HCT116 (cell line): Measurements from ENCODE around the gene WLS.

Experiments
- ATF3 ChIP-seq: IDR thresholded peaks from 2 replicates; pipeline ENCODE4 v1.6.1; 2012
- CBX3 ChIP-seq: IDR thresholded peaks from 2 replicates; pipeline ENCODE4 v1.6.1; 2012; ENCODE audit warnings: low read depth
- CTCF ChIP-seq, 3 experiments: fragments of 200-600 bp in 1 of 3; sonication (generic) in 1 of 3; IDR thresholded peaks in 2 of 3; conservative IDR thresholded peaks in 1 of 3; 2 replicates each; pipeline ENCODE4 v1.5.1; 2012 to 2017; ENCODE audit warnings: low read depth in 2 of 3, low read length in 2 of 3, antibody characterized with exemption in 1 of 3, borderline replicate concordance in 1 of 3, control low read depth in 1 of 3, mild to moderate bottlenecking in 1 of 3, mixed read lengths in 1 of 3, mixed run types in 1 of 3, moderate library complexity in 1 of 3; ENCODE audit not compliant: insufficient read depth in 1 of 3
- ELF1 ChIP-seq: IDR thresholded peaks from 2 replicates; pipeline ENCODE4 v1.6.1; 2012; ENCODE audit warnings: low read depth, borderline replicate concordance
- EZH2 ChIP-seq: fragments of 200-600 bp; sonication (generic); IDR thresholded peaks from 2 replicates; pipeline ENCODE4 v1.6.1; 2017; ENCODE audit warnings: antibody characterized with exemption, mixed run types
- FOSL1 ChIP-seq: IDR thresholded peaks from 2 replicates; pipeline ENCODE4 v1.6.1; 2012; ENCODE audit warnings: low read depth
- MAX ChIP-seq: IDR thresholded peaks from 2 replicates; pipeline ENCODE4 v1.6.1; 2012
- POLR2A ChIP-seq: IDR thresholded peaks from 2 replicates; pipeline ENCODE4 v1.7.0; 2011; ENCODE audit warnings: borderline replicate concordance; ENCODE audit not compliant: insufficient read depth, insufficient read length; ENCODE audit errors: extremely low read depth
- POLR2AphosphoS5 ChIP-seq: IDR thresholded peaks from 2 replicates; pipeline ENCODE4 v1.6.1; 2011; ENCODE audit warnings: mild to moderate bottlenecking, low read depth, low read length, moderate library complexity
- SRF ChIP-seq: IDR thresholded peaks from 2 replicates; pipeline ENCODE4 v1.6.1; 2012; ENCODE audit warnings: low read depth
- TCF7L2 ChIP-seq: IDR thresholded peaks from 2 replicates; pipeline ENCODE4 v1.7.0; 2011; ENCODE audit warnings: borderline replicate concordance, inconsistent platforms; ENCODE audit not compliant: insufficient read depth, insufficient read length; ENCODE audit errors: extremely low read depth
- ZFX ChIP-seq: fragments of 450-650 bp; IDR thresholded peaks from 2 replicates; pipeline ENCODE4 v1.6.1; 2017

GRCh38 chr1:68225781-68226180, 6.5 kb downstream of the WLS start:
- TF ChIP-seq ELF1: no peak
- no peak for TF ChIP-seq CTCF (IDR thresholded peaks at IDR 0.05 in 2 of 3, conservative IDR thresholded peaks at IDR 0.05 in 1 of 3; ENCODE audit: borderline replicate concordance in 1 of 3, insufficient read depth in 1 of 3, low read depth in 2 of 3, low read length in 2 of 3)
- TF ChIP-seq ZFX: no peak
- TF ChIP-seq MAX: no peak
- TF ChIP-seq EZH2: no peak
- no peak for TF ChIP-seq POLR2A
- no peak for TF ChIP-seq SRF
- no peak for TF ChIP-seq FOSL1
- TF ChIP-seq POLR2AphosphoS5: no peak
- no peak for TF ChIP-seq TCF7L2
- no peak for TF ChIP-seq CBX3
- TF ChIP-seq ATF3: no peak
